NCI-H1092 treated with DMSO at 0.1 percent for 48 hours (cell line): Measurements from ENCODE around the gene SLC25A1.

Source experiments
- DNase-seq: peaks from one replicate; lab custom pipeline; 2025; lab: John Stamatoyannopoulos, UW

SLC25A1 gene

GRCh38 chr22:19180740-19181410 lies 2.3 kb upstream of the SLC25A1 start:
- DNase-seq = no peak

GRCh38 chr22:19180234-19180633 lies 1.7 kb upstream of the SLC25A1 start:
- no peak for DNase-seq

- peak; percentile 52 for DNase-seq
These were observed 1.0 kb upstream of the SLC25A1 start for GRCh38 chr22:19179497-19180048.

GRCh38 chr22:19178065-19178656 lies 375 bp downstream of the SLC25A1 start:
- no peak for DNase-seq

- no peak for DNase-seq
These were observed 1.1 kb downstream of the SLC25A1 start for GRCh38 chr22:19177164-19178064.

- DNase-seq = no peak
These were observed 1.8 kb downstream of the SLC25A1 start for GRCh38 chr22:19176732-19177131.

- DNase-seq = no peak
These were observed 2.3 kb downstream of the SLC25A1 start for GRCh38 chr22:19176175-19176643.

GRCh38 chr22:19175602-19176174 lies 2.8 kb downstream of the SLC25A1 start:
- DNase-seq = no peak

- DNase-seq = no peak
These were observed 3.4 kb downstream of the SLC25A1 start for GRCh38 chr22:19175026-19175601.

- no peak for DNase-seq
These were observed 4.2 kb downstream of the SLC25A1 start for GRCh38 chr22:19174106-19175025.

- no peak for DNase-seq
These were observed 5.2 kb downstream of the SLC25A1 start for GRCh38 chr22:19173047-19174035.

GRCh38 chr22:19172213-19173046 lies 6.1 kb downstream of the SLC25A1 start:
- DNase-seq = no peak

- DNase-seq = no peak
These were observed 8.6 kb downstream of the SLC25A1 start for GRCh38 chr22:19169947-19170318.

- no peak for DNase-seq
These were observed 9.3 kb downstream of the SLC25A1 start for GRCh38 chr22:19169002-19169946.

GRCh38 chr22:19168088-19168890 lies 10.2 kb downstream of the SLC25A1 start:
- no peak for DNase-seq

- DNase-seq = no peak
These were observed 11.2 kb downstream of the SLC25A1 start for GRCh38 chr22:19167106-19167869.
